H9 (cell line): ENCODE measurements around the gene COL4A6. TPM values are rescaled to one million over a fixed set of nuclear protein-coding genes. Genes with fewer than 3 reads are reported as not detected.

Experiments used
- DNase-seq: peaks from one replicate; pipeline ENCODE4 v3.0.0-alpha.2; 2017
- H2AFZ ChIP-seq: one replicate; pipeline ENCODE4 v1.6.1; 2013; ENCODE audit warnings: mild to moderate bottlenecking, low read length, control low read depth, moderate library complexity
- H2AK5ac ChIP-seq: 2 replicates; pipeline ENCODE4 v1.6.1; 2013; ENCODE audit warnings: low read length, control low read depth, mixed read lengths; ENCODE audit not compliant: insufficient read length
- H2BK120ac ChIP-seq: one replicate; pipeline ENCODE4 v1.6.1; 2013; ENCODE audit warnings: low read depth, mild to moderate bottlenecking, low read length, control low read depth, inconsistent platforms; ENCODE audit not compliant: poor library complexity, severe bottlenecking
- H2BK12ac ChIP-seq: 2 replicates; pipeline ENCODE4 v1.6.1; 2013; ENCODE audit warnings: low read length, control low read depth, mixed read lengths, low read depth; ENCODE audit not compliant: insufficient read length
- H2BK15ac ChIP-seq: 2 replicates; pipeline ENCODE4 v1.6.1; 2013; ENCODE audit warnings: low read depth, low read length, control low read depth
- H2BK20ac ChIP-seq: one replicate; pipeline ENCODE4 v1.6.1; 2013; ENCODE audit warnings: low read depth, mild to moderate bottlenecking, low read length, control low read depth, inconsistent platforms; ENCODE audit not compliant: poor library complexity, severe bottlenecking
- H2BK5ac ChIP-seq: 2 replicates; pipeline ENCODE4 v1.6.1; 2013; ENCODE audit warnings: low read length, control low read depth, mixed read lengths; ENCODE audit not compliant: insufficient read length
- H3K14ac ChIP-seq: 2 replicates; pipeline ENCODE4 v1.6.1; 2013; ENCODE audit warnings: low read length, control low read depth; ENCODE audit not compliant: insufficient read depth
- H3K18ac ChIP-seq: 2 replicates; pipeline ENCODE4 v1.6.1; 2013; ENCODE audit warnings: low read depth, mild to moderate bottlenecking, mixed read lengths, low read length, control low read depth; ENCODE audit not compliant: insufficient read length
- H3K23ac ChIP-seq: 2 replicates; pipeline ENCODE4 v1.6.1; 2013; ENCODE audit warnings: low read length, control low read depth, mixed read lengths, low read depth; ENCODE audit not compliant: insufficient read length
- H3K23me2 ChIP-seq: 2 replicates; pipeline ENCODE4 v1.6.1; 2013; ENCODE audit warnings: low read depth, mild to moderate bottlenecking, mixed read lengths, low read length, control low read depth; ENCODE audit not compliant: insufficient read length, poor library complexity, severe bottlenecking
- H3K27ac ChIP-seq: 2 replicates; pipeline ENCODE4 v1.5.1; 2013; ENCODE audit warnings: low read length, control low read depth, mixed read lengths, low read depth; ENCODE audit not compliant: insufficient read length
- H3K27me3 ChIP-seq: 2 replicates; pipeline ENCODE4 v1.6.1; 2013; ENCODE audit warnings: low read length, control low read depth, inconsistent platforms; ENCODE audit not compliant: insufficient read depth
- H3K4ac ChIP-seq: 2 replicates; pipeline ENCODE4 v1.6.1; 2013; ENCODE audit warnings: low read depth, mild to moderate bottlenecking, control low read depth, inconsistent platforms, low read length, moderate library complexity
- H3K4me1 ChIP-seq: 2 replicates; pipeline ENCODE4 v1.6.1; 2013; ENCODE audit warnings: low read length, control low read depth, inconsistent platforms; ENCODE audit not compliant: insufficient read depth
- H3K4me2 ChIP-seq: 2 replicates; pipeline ENCODE4 v1.6.1; 2013; ENCODE audit warnings: low read length, control low read depth, mixed read lengths; ENCODE audit not compliant: insufficient read length, insufficient read depth
- H3K56ac ChIP-seq: 2 replicates; pipeline ENCODE4 v1.6.1; 2013; ENCODE audit warnings: low read depth, mild to moderate bottlenecking, mixed read lengths, low read length, control low read depth; ENCODE audit not compliant: insufficient read length
- H3K79me1 ChIP-seq: 2 replicates; pipeline ENCODE4 v1.6.1; 2013; ENCODE audit warnings: low read depth, mild to moderate bottlenecking, moderate library complexity, low read length, control low read depth, inconsistent platforms; ENCODE audit not compliant: insufficient read depth, poor library complexity, severe bottlenecking
- H3K79me2 ChIP-seq: 2 replicates; pipeline ENCODE4 v1.6.1; 2013; ENCODE audit warnings: low read length, control low read depth, inconsistent platforms; ENCODE audit not compliant: insufficient read depth
- H3K9ac ChIP-seq: 2 replicates; pipeline ENCODE4 v1.6.1; 2013; ENCODE audit warnings: low read length, control low read depth, mixed read lengths; ENCODE audit not compliant: insufficient read length; ENCODE audit errors: extremely low read depth
- H3K9me3 ChIP-seq: one replicate; pipeline ENCODE4 v1.6.1; 2013; ENCODE audit warnings: low read depth, low read length, inconsistent platforms; ENCODE audit not compliant: control insufficient read depth
- H3T11ph ChIP-seq: one replicate; pipeline ENCODE4 v1.6.1; 2013; ENCODE audit warnings: mild to moderate bottlenecking, low read length, control low read depth, inconsistent platforms
- H4K20me1 ChIP-seq: one replicate; pipeline ENCODE4 v1.6.1; 2013; ENCODE audit not compliant: control insufficient read depth, insufficient read length, insufficient read depth
- H4K5ac ChIP-seq: 2 replicates; pipeline ENCODE4 v1.6.1; 2013; ENCODE audit warnings: low read depth, mild to moderate bottlenecking, mixed read lengths, low read length, control low read depth; ENCODE audit not compliant: insufficient read length
- H4K8ac ChIP-seq: replicated peaks from 2 replicates; pipeline ENCODE4 v1.6.1; 2013; ENCODE audit warnings: low read length, control low read depth, mixed read lengths, low read depth; ENCODE audit not compliant: insufficient read length
- H4K91ac ChIP-seq: 2 replicates; pipeline ENCODE4 v1.6.1; 2013; ENCODE audit warnings: low read depth, mild to moderate bottlenecking, moderate library complexity, mixed read lengths, low read length, control low read depth; ENCODE audit not compliant: insufficient read length
- H3K27ac Mint-ChIP-seq, 3 experiments: 2 replicates in 2 of 3; 3 replicates in 1 of 3; pipeline ENCODE4 v1.8.0; 2020 to 2021; ENCODE audit warnings: mixed read lengths in 3 of 3, mild to moderate bottlenecking in 1 of 3, moderate library complexity in 1 of 3
- H3K27me3 Mint-ChIP-seq: 2 replicates; pipeline ENCODE4 v1.8.0; 2021; ENCODE audit warnings: low read depth, mild to moderate bottlenecking, moderate library complexity, mixed read lengths
- H3K36me3 Mint-ChIP-seq, 3 experiments: 2 replicates in 2 of 3; 3 replicates in 1 of 3; pipeline ENCODE4 v1.8.0; 2020 to 2021; ENCODE audit warnings: low read depth in 3 of 3, mixed read lengths in 3 of 3; ENCODE audit not compliant: insufficient read depth in 1 of 3
- H3K4me1 Mint-ChIP-seq, 2 experiments: 2 replicates each; pipeline ENCODE4 v1.8.0; 2020; ENCODE audit warnings: mixed read lengths in 2 of 2
- H3K4me3 Mint-ChIP-seq, 2 experiments: 2 replicates in 1 of 2; 3 replicates in 1 of 2; pipeline ENCODE4 v1.8.0; 2020 to 2021; ENCODE audit warnings: mild to moderate bottlenecking in 2 of 2, mixed read lengths in 2 of 2, moderate library complexity in 1 of 2
- H3K9me3 Mint-ChIP-seq, 2 experiments: 2 replicates in 1 of 2; 3 replicates in 1 of 2; pipeline ENCODE4 v1.8.0; 2020; ENCODE audit warnings: mild to moderate bottlenecking in 2 of 2, mixed read lengths in 2 of 2, moderate library complexity in 1 of 2
- CTCF ChIP-seq: fragments of 200-600 bp; sonication (generic); conservative IDR thresholded peaks from 3 replicates; pipeline ENCODE4 v1.8.0; 2021; ENCODE audit warnings: antibody characterized with exemption, mild to moderate bottlenecking
- WGBS: extraction: QIAGEN DNeasy Blood & Tissue Kit; methylation state at CpG from one replicate; pipeline ENCODE4 v1.1.7; 2013; ENCODE audit warnings: missing lambda C conversion rate, low lambda C conversion rate, mixed read lengths; ENCODE audit not compliant: insufficient read length; ENCODE audit errors: extremely low coverage; 5-methylcytosine and 5-hydroxymethylcytosine counted together
- total RNA-seq: library from RNA; stranded (reverse); gene quantifications from 2 replicates; pipeline ENCODE4 v1.2.1, GENCODE V29; 2021

The COL4A6 gene
- total RNA-seq, 1 experiment from 2014 or later, result 16.7 TPM

GRCh38 chrX:108223585-108223984, 214.6 kb downstream of the COL4A6 start:
- H2BK20ac ChIP-seq, result no peak overlapping the region
- H4K5ac ChIP-seq, result no peak overlapping the region
- H3K9ac ChIP-seq, result no peak overlapping the region
- H3K79me1 ChIP-seq, result no peaks in the 10 kb centered on the region
- H2BK12ac ChIP-seq, result no peak overlapping the region
- H2BK15ac ChIP-seq, result no peak overlapping the region
- no peak overlapping the region for H4K91ac ChIP-seq
- WGBS, result no CpG with 5 or more reads among the region's 5 CpGs
- no peak overlapping the region for H3K27ac ChIP-seq
- no peaks in the 10 kb centered on the region for H4K20me1 ChIP-seq
- no peak overlapping the region for H3K4me3 Mint-ChIP-seq
- H3K4me1 ChIP-seq, result no peaks in the 10 kb centered on the region
- H3K14ac ChIP-seq, result no peak overlapping the region
- H3K4me1 Mint-ChIP-seq, result peaks cover 20 to 21% of the 10 kb centered on the region in 2 experiments
- H4K8ac ChIP-seq, result no peak overlapping the region
- no peak for DNase-seq
- no peak overlapping the region for H2BK120ac ChIP-seq
- H3K4ac ChIP-seq, result no peak overlapping the region
- H2AK5ac ChIP-seq, result no peak overlapping the region
- H3K27me3 ChIP-seq, result no peaks in the 10 kb centered on the region
- H3K4me2 ChIP-seq, result no peak overlapping the region
- peak overlapping the region in 1 of 3 experiments; percentile 55; a peak in 2 of 7 replicates for H3K27ac Mint-ChIP-seq
- H3K56ac ChIP-seq, result no peak overlapping the region
- H3K18ac ChIP-seq, result no peak overlapping the region
- peaks cover 0 to 8% (median 5%) of the 10 kb centered on the region in 3 experiments; a peak in 4 of 7 replicates for H3K36me3 Mint-ChIP-seq
- no peaks in the 10 kb centered on the region for H3K79me2 ChIP-seq
- no peaks in the 10 kb centered on the region for H3K23me2 ChIP-seq
- no peak overlapping the region for H3K23ac ChIP-seq
- H2AFZ ChIP-seq, result no peak overlapping the region
- H3K27me3 Mint-ChIP-seq, result no peaks in the 10 kb centered on the region
- no peak overlapping the region for H3T11ph ChIP-seq
- TF ChIP-seq CTCF, result no peak
- H3K9me3 Mint-ChIP-seq, result no peaks in the 10 kb centered on the region
- H2BK5ac ChIP-seq, result no peak overlapping the region
- H3K9me3 ChIP-seq, result no peaks in the 10 kb centered on the region
